CD4-positive, alpha-beta T cell treated with Interleukin-15 for 1 hour (primary cell): ENCODE results near the gene ITLN1.
"Not testable (repeated sequence)": the region's sequence is repeated elsewhere in the genome, so short reads cannot be mapped to it uniquely, and the experiment has no call there.

ENCODE experiments used
- DNase-seq: peaks from one replicate; pipeline ENCODE4 v3.0.0-alpha.2; 2020

The ITLN1 gene

GRCh38 chr1:160882582-160882981 is 2.4 kb downstream of the ITLN1 start:
- DNase-seq: no peak

GRCh38 chr1:160881264-160881663 is 3.7 kb downstream of the ITLN1 start:
- DNase-seq: not testable (repeated sequence)

- DNase-seq: no peak
These were observed 4.8 kb downstream of the ITLN1 start for GRCh38 chr1:160880216-160880615.

GRCh38 chr1:160879056-160879455 is 5.9 kb downstream of the ITLN1 start:
- no peak for DNase-seq

- no peak for DNase-seq
These were observed 7.8 kb downstream of the ITLN1 start for GRCh38 chr1:160877221-160877620.

- DNase-seq: no peak
These were observed 8.7 kb downstream of the ITLN1 start for GRCh38 chr1:160876311-160876710.

- not testable (repeated sequence) for DNase-seq
These were observed 9.4 kb downstream of the ITLN1 start for GRCh38 chr1:160875591-160875990.

GRCh38 chr1:160874935-160875334 is 10.0 kb downstream of the ITLN1 start:
- no peak for DNase-seq

GRCh38 chr1:160868141-160868540 is 16.8 kb downstream of the ITLN1 start:
- DNase-seq: no peak

GRCh38 chr1:160867651-160868050 is 17.3 kb downstream of the ITLN1 start:
- not testable (repeated sequence) for DNase-seq

- DNase-seq: no peak
These were observed 18.2 kb downstream of the ITLN1 start for GRCh38 chr1:160866695-160867260.

GRCh38 chr1:160866001-160866694 is 18.8 kb downstream of the ITLN1 start:
- DNase-seq: no peak

- no peak for DNase-seq
These were observed 19.6 kb downstream of the ITLN1 start for GRCh38 chr1:160865337-160865736.

GRCh38 chr1:160864173-160864572 is 20.8 kb downstream of the ITLN1 start:
- no peak for DNase-seq

- no peak for DNase-seq
These were observed 21.2 kb downstream of the ITLN1 start for GRCh38 chr1:160863774-160864131.

GRCh38 chr1:160863061-160863773 is 21.8 kb downstream of the ITLN1 start:
- DNase-seq: no peak

GRCh38 chr1:160862203-160863060 is 22.5 kb downstream of the ITLN1 start, which contains the start of gene CD244:
Gene CD244, minus strand, starts transcription at chr1:160862887. Its CDS starts 210 bp downstream, at chr1:160862677.
- DNase-seq: peak; percentile 74

- no peak for DNase-seq
These were observed 24.0 kb downstream of the ITLN1 start for GRCh38 chr1:160860840-160861505.

- no peak for DNase-seq
These were observed 25.8 kb downstream of the ITLN1 start for GRCh38 chr1:160859166-160859565.

GRCh38 chr1:160858507-160858906 is 26.5 kb downstream of the ITLN1 start:
- DNase-seq: no peak

- no peak for DNase-seq
These were observed 26.9 kb downstream of the ITLN1 start for GRCh38 chr1:160858097-160858496.

- no peak for DNase-seq
These were observed 29.6 kb downstream of the ITLN1 start for GRCh38 chr1:160855181-160855981.
